COLO829 (cell line): ENCODE measurements around the gene HSPA1B.
"Not testable (repeated sequence)": the region's sequence is repeated elsewhere in the genome, so short reads cannot be mapped to it uniquely, and the experiment has no call there.

Experiments
- DNase-seq: peaks from one replicate; pipeline ENCODE4 v3.0.0; 2012; ENCODE audit warnings: low spot score

The HSPA1B gene

DNA sequence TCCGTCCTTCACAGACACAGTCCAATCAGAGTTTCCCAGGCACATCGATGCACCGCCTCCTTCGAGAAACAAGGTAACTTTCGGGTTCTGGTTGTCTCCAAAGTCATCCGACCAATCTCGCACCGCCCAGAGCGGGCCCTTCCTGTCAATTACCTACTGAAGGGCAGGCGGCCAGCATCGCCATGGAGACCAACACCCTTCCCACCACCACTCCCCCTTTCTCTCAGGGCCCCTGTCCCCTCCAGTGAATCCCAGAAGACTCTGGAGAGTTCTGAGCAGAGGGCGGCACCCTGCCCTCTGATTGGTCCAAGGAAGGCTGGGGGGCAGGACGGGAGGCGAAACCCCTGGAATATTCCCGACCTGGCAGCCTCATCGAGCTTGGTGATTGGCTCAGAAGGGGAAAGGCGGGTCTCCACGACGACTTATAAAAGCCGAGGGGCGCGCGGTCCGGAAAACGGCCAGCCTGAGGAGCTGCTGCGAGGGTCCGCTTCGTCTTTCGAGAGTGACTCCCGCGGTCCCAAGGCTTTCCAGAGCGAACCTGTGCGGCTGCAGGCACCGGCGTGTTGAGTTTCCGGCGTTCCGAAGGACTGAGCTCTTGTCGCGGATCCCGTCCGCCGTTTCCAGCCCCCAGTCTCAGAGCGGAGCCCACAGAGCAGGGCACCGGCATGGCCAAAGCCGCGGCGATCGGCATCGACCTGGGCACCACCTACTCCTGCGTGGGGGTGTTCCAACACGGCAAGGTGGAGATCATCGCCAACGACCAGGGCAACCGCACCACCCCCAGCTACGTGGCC is at the start of gene HSPA1B:
TSS of gene HSPA1B (plus strand) at position 453 of the 794 bp plus-strand sequence. CDS start at position 666, 213 bp downstream.
- peak; percentile 100 for DNase-seq

DNA sequence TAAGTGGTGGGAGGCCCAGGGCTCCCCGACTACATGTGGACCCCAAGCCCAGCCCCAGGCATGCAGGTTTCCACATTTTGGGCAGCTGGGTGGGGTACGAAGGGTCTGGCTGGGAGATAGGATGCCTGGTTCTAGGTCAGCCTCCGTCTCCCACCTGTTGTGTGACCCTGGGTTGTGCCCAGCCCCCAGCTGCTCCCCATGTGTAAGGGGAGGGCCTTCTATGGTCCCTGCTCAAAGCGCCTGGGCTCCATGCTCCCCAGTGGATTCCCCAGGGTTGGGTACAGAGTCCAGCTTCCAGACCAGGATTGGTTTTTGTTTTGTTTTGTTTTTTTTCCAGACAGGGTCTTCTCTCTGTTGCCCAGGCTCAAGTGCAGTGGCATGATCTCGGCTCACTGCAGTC is 49.3 kb upstream of the HSPA1B start:
- no peak for DNase-seq

DNA sequence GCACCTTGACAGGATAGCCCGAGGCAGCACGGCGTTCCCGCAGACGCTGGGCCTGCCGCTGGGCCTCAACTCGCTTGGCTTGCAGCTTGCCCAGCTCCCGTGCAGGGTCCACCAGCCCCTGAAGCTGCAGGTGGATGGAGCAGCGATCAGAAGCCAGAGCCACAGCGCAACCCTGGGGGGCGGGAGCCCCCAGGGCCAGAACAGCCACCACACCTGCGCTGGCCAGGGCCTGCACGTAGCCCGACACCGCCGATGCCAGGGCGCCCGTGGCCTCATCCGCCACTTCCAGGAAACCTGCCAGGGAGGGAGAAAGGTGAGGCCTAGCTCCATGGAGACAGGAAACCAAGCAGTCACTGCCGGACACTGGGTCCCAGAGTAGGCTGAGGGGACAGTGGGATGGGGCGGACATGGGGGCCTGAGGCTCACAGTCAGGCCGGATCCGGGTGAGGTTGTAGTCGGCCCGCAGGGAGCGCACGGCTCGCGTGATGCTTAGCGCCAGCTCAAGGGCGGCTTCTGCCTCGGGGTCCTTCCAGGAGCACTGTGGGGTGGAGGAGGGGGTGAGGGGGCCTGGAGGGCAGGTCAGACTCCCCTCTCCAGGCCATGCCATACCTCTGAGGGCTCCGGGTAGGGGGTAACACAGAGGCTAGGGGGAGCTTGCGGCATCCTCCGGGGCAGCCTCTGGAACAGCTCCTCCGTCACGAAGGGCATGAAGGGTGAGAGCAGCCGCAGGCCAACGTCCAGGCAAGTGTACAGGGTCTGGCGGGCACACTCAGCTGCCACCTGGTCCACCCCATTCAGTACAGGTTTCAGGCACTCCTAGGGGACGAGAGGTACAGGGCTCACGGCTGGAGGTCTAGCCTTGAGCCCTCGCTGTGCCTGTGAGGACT is 48.3 kb upstream of the HSPA1B start:
- no peak for DNase-seq

DNA sequence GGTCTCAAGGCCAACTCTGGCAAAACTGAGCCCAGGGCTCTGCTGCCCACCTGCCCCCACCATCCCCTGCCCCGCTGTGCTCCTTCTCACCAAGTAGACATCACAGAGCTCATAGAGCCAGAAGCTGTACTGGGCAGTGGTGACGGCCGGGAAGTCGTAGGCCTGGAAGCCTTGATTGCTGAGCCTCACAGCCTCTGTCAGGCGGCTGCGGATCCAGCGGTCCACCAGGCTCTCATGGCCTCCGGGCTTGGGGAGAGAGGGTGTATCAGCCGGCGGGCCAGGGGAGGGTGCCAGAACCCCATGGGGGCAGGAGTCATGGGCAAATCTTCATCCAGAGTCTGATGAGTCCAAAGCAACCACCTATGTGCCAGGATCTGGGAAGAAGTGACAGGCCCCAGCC is 47.6 kb upstream of the HSPA1B start:
- no peak for DNase-seq

DNA sequence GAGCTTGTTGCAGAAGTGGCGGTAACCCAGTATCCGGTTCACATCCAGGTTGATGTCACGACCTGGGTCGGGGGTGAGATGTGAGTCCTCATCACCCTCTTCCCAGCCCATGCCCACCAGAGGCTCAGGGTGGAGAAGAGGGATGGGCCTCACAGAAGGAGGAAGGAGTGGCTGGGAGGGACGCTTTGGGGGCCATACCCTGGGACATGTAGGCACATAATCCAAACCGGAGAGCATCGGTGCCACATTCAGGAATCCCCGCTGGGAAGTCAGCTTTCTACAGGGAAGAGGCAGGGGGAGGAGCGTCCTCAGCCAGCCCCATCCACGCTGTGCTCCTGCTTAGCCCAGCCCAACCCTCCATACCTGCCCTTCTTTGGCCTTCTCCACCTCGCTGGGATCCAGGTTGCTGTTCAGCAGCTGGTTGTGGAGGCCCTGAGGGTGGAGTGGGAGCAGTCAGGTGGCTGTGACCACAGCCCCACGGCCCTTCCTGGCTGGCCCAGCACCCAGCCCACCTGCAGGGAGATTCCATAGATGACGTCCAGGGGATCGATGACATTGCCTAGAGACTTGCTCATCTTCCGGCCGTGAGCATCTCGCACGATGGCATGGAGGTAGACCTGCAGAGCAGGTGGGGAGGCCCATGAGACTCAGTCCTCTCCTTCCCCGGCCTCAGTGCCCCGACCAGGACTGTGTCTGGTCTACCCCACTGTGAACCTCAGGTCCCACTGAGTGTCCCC is 46.9 kb upstream of the HSPA1B start:
- no peak for DNase-seq

DNA sequence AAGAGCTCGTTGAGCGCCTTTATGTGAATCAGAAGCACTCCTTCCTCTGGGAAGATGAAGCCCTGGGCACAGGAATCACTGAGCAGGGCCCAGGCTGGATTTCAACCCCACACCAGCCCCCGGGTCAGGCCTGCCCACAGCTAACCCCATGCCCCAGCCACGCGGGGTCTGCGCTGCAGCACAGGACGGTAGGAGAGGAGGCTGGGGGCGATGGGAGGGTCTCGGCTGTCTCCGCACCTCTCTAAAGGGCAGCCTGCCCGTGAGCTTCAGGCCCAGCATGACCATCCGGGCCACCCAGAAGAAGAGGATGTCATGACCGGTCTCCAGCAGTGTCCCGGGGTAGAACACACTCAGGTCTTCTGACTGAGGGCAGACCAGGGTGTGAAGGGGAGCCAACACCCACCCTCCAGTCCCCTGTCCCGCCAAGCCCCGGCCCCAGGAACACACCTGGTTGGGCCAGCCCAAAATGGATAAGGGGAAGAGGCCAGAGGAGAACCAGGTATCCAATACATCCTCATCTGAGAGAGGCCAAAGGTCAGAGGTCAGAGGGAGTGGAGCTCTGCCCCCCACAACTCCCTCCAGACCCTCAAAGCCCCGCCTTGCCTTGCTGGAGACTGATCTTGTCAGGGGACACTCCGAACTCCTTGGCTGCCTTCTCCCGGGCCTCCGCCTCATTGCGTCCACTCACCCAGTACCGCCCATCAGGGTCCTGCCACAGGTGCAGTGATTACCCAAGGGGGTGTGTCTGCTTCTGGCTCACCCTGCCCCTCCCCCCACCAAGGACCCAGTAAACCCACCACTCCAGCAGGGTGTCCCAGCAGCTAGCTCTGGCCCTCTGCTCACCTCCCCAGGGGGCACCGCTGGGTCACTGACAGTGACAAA is 46.1 kb upstream of the HSPA1B start:
- DNase-seq, result no peak

DNA sequence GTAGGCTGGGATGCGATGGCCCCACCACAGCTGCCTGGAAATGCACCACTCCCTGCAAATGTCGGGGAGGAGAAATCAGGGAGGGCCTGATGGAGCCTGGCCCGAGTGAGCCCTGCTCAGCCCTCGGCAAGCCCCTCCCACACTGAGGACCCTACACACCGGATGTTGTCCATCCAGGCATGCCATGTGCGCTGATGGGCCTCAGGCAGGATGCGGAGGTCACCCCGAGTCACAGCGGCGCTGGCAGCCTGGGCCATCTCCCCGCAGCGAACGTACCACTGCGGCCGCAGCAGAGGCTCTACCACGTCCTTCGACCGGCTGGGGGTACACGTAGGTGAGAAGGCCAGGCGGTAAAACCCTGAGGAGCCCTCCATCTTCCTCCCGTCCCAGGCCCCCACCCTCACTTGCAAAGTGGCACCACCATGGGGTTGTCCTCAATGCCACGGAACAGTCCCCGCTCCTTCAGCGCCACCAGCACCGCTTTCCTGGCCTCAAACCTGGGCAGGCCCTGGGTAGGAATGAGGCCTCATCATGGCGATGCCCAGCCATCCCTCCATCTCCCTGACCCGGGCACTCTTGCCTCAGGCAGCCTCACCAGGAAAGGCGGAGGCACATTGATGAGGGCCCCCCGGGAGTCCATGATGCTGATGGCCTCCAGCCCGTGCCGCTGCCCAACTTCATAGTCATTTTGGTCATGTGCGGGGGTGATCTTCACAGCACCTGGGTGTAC is 45.2 kb upstream of the HSPA1B start:
- DNase-seq, result no peak

DNA sequence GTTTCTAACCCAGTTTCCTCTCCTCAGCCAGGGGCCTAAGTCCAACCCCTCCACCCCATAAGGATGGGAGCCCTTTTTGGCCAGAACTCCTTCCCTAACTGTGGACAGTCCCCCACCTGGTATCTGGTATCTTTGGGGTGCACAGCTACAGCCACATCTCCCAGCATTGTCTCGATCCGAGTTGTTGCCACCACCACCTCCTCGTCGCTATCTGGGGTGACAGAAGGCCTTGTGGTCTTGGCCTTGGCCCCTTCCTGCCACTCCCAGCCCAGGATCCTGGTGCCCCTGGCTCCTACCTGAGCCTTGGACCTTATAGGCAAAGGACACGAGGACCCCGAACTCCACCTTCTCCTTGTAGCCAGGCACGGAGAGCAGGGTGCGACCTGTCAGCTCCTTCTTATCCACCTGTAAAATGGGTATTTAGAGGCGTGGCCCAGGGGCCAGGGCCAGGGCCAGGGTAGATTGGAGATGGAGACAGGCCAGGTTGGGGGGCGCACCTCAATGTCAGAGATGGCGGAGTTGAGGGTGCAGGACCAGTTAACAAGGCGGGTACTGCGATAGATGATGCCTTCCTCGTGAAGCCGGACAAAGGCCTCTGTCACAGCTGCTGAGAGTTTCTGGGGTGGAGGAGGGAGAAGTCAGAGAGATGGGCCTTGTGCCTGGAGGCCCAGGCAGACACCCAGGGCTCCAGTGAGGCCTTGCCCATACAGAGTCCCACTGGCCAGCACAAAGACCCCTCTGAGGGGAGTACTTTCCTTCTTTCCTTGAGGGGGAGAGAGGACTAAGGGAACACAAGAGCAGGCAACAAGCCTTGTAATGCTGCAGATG is 43.2 kb upstream of the HSPA1B start:
- no peak for DNase-seq

DNA sequence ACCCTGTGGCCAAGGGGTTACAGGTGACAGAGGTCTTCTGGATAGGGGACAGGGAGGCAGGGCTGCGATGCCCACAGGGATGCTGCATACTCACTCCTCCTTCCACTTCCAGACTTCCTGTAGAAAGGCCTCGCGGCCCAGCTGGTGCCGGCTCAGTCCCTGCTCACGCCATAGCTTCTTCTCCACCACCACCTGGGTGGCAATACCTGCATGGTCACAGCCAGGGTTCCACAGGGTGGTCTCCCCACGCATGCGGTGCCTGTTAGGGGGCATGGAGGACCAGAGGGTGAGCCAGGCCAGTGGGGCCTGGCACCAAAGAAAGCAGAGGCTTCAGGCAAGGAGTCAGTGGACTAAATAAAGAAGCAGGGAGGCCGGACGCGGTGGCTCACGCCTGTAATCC is 42.1 kb upstream of the HSPA1B start:
- no peak for DNase-seq

DNA sequence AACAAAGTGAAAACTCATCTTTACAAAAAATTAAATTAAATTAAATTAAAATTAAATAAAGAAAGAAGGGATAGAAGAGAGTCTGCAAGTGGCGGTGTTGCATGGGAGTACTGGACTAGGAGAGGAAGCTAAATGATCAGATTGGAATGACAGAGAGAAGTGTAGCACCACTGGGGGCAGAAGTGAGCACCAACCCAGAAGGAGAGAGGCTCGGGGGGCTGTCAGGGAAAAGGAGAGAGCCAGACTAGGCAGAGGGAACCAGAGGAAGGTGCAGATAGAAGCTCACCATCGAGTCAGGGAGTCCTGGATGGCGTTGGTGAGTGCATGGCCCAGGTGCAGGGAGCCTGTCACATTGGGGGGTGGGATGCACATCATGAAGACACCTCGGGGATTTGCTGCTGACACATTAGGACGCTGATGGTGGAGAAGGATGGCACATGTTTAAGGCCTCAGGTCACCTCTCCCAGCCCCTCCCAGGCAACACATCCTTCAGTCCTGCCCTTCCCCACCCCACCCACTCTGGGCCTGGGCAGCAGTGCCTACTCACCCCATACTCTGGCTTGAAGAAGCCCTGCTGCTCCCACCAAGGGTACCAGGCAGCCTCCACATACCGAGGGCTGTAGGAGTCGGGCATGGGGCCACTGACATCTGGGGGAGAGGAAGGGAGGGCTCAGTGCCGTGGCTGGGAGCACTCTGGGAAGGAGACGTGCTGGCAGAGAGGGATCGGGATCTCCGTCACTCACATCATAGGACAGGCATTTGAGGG is 36.0 kb upstream of the HSPA1B start:
- DNase-seq, result peak; percentile 56

DNA sequence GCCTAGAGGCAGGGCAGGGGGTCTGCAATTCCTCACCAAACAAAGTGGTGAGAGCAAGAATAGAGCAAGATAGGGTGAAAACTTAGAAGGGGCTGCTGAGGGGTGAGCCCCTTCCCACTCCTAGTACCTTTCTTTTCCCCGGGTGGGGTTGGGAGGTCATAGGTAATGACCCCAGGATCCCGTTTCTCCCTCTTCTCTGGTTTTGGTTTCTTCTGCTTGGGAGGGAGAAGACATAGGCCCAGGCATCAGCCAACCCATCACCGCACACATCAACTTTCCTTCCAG is 35.5 kb upstream of the HSPA1B start:
- no peak for DNase-seq

DNA sequence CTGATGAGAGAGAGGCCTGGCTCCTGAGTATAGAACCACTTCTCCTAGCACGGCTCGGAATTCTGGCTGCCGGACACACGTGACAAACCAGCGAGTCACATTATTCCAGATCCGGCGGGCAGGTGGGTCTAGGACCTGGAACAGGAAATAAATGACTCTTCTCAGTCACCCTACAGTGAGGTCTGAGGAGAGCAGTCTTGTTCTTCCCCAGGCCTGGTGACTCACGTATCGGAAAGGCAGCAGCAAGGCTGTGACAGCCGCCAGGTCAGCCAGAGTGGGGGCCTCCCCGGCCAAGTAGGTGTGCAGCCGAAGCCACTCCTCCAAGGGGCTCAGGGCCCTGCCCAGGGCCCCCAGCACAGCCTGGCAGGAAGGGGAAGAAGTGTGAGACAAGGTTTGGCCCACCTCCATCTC is 34.8 kb upstream of the HSPA1B start:
- DNase-seq, result no peak

DNA sequence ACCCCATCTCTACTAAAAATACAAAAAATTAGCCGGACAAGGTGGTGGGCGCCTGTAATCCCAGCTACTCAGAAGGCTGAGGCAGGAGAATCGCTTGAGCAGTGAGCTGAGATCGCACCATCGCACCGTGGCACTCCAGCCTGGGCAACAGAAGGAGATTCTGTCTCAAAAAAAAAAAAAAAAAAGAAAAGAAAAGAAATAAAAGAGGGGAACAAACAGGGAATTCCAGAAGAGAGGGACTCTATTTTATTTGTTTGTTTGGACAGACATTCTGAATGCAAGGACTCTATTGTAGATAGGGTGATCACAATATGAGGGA is 33.7 kb upstream of the HSPA1B start:
- not testable (repeated sequence) for DNase-seq

DNA sequence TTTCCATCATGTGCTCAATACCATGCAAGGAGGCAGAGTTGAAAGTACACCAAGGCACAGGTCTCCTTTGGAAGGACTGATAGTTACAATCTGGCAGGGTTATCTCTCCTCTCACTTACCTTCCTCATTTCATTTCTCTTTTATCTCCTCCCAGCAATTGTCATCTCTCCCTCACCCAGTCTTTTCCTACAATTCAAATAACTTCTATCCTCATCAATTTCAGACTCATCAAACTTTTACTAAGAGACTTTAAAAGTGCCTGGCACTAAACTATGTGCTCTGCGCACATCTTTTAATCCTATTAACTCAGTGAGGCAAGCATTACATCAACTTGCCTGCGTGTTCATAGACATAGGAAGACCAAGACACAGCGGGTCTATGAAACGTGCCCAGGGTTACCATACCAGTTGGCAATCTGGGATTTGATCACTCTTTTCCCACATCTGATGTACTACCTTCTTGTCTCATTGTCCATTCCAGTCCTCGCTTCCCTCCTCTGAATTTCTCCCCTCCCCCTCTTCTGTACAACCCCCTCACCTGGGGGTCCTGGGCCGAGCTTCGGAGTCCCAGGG is 33.2 kb upstream of the HSPA1B start:
- DNase-seq, result no peak

DNA sequence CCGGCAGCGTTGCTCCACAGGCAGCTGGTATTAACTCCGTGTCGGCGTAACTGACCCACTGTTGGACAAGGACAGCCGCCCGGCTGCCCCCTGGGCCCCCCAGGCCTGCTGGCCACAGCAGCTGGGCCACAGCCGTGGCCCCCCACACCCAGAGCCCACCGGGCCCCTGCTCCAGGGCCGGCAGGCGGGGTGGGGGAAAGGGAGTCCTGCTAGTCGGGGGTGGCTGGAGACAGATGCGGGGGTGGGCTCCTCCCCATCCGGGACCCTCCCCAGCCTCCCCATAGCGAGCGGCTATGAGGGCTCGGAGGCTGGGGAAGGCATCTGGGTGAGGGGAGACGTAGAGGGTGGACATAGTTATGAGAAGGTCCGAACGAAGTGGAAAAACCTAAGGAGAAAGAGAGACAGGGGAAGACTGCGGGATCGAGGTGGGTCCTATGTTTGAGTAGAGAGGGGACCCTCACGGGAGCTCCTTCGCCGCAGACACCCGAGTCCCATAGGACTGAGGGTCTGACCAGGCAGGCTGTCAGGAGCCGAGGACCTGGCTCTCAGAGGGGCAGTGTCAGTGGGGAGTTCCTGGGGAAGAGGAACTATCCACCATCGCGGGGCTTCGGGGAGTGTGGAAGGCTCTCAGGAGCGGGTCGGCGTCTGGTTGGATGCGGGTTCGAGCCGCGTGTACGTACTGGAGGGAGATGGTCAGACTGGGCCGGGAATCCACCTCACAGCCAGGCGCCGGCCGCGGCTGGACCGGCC is 32.5 kb upstream of the HSPA1B start:
- DNase-seq, result peak; percentile 48

DNA sequence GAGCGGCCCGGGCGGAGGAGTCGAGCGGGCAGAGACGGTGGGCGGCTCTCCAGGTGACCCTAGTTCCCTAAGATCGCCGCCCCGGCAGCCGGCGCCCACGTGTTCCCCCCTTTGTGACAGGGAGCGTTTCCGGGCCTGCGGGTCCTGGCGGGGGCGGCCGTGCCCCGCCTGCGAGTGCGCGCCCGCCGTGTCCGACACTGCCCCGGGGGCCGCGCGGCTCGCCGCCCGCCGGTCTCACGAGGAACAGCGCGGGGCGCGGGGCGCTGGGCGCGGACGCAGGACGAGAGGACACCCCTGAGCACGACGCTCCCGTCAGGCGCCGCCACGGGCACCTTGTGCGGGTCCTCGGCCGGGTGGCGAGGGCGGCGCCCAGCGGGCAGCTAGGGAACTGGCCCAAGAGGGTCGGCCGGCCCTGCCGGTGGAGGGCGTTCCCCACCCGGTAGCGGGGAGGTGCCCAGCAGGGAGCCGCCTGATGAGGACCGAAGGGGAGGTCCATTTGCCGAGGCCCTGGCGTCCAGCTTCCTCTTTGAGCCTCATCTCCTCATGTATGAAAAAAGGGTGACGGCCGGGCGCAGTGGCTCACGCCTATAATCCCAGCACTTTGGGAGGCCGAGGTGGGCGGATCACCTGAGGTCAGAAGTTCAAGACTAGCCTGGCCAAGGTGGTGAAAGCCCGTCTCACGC is 31.8 kb upstream of the HSPA1B start, which contains the start of gene VARS1:
TSS of gene VARS1 (minus strand) at position 137 of the 683 bp plus-strand sequence. CDS start 535 bp downstream, outside the sequence.
- peak; percentile 98 for DNase-seq

DNA sequence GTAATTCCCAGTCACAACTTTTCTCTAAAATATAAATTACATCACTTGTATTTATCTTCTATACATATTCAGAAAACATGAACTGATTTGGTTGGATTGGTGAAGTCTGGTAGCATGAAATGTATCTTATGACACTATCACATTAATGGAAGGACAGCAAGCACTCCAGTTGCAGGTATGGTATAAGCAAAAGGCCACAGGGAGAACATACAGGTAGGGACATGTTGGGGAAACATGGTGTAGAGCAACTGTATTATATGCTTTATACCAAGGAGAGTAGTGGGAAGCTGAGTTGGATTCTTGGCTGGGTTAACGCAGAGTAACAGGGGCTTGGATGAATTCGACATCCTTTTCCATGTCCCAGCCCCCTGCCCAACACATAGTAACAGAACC is 30.5 kb upstream of the HSPA1B start:
- no peak for DNase-seq

DNA sequence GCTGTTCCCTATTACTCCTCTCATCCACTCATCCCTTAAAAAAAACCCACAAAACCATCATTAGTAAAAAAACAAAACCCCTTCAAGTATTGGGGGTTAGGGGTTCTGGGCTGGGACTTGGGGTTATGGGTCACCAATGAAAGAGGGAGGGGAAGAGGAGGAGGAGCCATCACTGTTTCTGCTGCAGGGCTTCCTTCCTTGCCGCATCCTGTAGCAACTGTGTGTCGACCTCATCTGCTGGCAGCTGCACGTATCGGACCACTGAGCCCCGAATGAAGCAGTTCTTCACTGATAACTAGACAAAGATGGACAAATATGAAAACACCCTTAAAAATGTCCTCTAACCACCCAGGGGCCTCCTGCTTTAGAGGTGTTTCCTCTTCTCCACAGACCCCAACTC is 29.9 kb upstream of the HSPA1B start:
- DNase-seq, result no peak
